22Rv1 (cell line): ENCODE results near the gene SYT7.

Experiments
- CTCF ChIP-seq: fragments of 450-650 bp; IDR thresholded peaks from 2 replicates; pipeline ENCODE4 v1.5.1; 2017; ENCODE audit warnings: mild to moderate bottlenecking
- ZFX ChIP-seq: fragments of 450-650 bp; IDR thresholded peaks from 2 replicates; pipeline ENCODE4 v1.6.1; 2017; ENCODE audit warnings: antibody characterized with exemption, borderline replicate concordance

GRCh38 chr11:61586792-61587430 lies 6.0 kb upstream of the SYT7 start:
- no peak for TF ChIP-seq CTCF
- TF ChIP-seq ZFX: no peak
